Fibroblast of mammary gland (primary cell): Measurements from ENCODE around the gene CACNA1C.

Source experiments
- DNase-seq: peaks from one replicate; pipeline ENCODE4 v3.0.0-alpha.2; 2010; ENCODE audit warnings: low read depth
- H3K4me3 ChIP-seq: 2 replicates; pipeline ENCODE4 v1.5.1; 2011; ENCODE audit warnings: low read depth, mild to moderate bottlenecking, low read length, moderate library complexity; ENCODE audit not compliant: control insufficient read depth
- TF ChIP-seq, protein P1 (sequence below): conservative IDR thresholded peaks from 2 replicates; pipeline ENCODE4 v1.5.1; 2011; ENCODE audit warnings: low read depth, low read length, inconsistent platforms; ENCODE audit not compliant: control insufficient read depth, insufficient read depth

The CACNA1C gene

DNA sequence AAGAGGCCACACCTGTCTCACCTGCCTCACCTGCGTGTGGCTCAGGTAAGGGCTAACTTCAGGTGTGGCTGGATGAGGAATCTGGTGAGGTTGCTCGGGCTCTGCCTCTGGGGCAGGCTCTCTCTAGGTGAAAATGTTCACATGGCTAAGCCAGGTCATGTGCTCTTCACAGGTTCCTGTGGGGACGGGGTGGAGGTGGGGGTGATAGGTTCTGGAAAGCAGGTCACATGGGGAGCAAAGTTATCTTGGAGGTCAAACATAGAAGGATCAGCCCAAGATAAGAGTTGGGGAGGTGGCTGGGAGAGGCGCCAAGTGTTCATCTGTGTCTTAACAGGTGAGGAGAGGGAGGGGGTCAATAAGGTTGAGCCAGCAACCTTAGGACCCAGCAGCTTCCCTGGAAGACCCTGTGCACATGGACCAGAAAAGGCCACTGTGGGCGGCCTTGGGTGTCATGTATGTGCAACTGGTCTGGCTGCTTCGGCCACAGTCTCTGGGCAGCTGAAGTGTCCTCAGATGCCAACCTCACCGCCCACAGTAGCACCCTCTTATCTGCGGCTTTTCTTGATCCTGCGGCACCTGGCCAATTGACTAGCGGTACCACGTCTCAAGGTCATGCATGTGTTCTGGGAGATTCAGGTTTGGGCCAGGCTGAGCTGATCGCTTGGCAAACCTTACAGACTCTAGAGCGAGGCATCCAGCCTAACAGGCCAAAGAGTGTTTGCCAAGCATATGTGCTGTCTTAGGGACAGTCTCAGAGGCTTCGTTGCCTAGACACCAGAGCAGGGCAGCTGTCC is 60.5 kb downstream of the CACNA1C start:
- no peak for DNase-seq
- TF ChIP-seq, protein P1, sequence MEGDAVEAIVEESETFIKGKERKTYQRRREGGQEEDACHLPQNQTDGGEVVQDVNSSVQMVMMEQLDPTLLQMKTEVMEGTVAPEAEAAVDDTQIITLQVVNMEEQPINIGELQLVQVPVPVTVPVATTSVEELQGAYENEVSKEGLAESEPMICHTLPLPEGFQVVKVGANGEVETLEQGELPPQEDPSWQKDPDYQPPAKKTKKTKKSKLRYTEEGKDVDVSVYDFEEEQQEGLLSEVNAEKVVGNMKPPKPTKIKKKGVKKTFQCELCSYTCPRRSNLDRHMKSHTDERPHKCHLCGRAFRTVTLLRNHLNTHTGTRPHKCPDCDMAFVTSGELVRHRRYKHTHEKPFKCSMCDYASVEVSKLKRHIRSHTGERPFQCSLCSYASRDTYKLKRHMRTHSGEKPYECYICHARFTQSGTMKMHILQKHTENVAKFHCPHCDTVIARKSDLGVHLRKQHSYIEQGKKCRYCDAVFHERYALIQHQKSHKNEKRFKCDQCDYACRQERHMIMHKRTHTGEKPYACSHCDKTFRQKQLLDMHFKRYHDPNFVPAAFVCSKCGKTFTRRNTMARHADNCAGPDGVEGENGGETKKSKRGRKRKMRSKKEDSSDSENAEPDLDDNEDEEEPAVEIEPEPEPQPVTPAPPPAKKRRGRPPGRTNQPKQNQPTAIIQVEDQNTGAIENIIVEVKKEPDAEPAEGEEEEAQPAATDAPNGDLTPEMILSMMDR, result no peak
- H3K4me3 ChIP-seq, result no peak overlapping the region

DNA sequence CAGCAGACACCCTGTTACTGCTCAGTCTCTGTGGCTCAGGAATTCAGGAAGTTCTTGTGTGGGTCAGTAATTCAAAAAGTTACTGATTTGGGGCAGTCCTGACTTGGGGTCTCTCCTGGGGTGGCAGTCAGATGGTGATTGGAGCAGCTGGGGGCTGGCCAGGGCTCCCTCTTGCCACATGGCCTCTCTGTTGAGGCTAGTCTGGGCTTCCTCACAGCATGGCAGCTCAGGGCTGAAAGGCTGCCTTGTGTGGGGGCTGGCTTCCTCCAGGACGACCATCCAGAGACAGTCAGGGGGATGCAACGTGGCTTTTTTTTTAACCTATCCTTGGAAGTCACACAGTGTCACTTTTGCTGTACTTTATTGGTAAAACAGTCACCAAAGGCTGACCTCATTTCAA is 61.3 kb downstream of the CACNA1C start:
- H3K4me3 ChIP-seq, result no peak overlapping the region
- TF ChIP-seq, protein P1, result no peak
- DNase-seq, result no peak

DNA sequence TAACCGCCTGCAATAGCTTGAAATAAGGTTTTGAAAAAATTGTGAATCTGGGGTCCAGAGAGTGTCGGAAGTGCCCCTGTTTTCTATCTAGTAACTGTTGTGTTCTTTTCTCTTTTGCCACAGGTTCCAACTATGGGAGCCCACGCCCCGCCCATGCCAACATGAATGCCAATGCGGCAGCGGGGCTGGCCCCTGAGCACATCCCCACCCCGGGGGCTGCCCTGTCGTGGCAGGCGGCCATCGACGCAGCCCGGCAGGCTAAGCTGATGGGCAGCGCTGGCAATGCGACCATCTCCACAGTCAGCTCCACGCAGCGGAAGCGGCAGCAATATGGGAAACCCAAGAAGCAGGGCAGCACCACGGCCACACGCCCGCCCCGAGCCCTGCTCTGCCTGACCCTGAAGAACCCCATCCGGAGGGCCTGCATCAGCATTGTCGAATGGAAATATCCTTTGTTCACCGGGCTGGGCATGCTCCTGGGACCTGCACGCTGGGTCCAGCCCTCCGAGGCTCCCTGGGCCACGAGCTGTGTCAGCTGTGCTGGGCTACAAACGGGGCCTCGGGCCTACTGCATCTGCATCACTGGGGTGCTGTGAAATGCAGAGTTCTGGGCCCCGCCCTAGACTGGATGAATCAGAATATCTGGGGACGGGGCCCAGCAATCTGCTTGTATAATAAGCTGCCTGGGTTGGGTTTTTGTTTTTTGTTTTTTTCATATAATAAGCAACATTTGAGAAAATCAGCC is 62.5 kb downstream of the CACNA1C start:
- TF ChIP-seq, protein P1, result no peak
- DNase-seq, result no peak
- no peak overlapping the region for H3K4me3 ChIP-seq

DNA sequence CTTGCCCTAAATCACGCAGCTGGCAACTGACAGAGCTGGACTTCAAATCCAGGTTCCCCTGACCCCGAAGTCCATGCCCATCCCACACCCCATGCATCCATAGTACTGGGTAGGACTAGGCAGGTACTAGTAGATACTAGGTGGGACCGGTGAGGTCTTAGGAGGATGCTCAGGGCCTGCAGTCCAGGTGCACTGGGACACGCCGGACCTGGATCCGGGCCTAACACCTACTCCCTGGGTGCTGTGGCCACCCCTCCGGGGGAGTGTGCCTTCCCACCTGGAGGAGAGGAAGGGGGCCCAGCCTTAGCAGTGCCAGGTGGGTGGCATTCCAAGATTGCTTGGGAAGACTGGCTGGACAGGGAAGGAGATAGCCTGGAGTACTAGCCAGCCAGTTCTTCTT is 64.8 kb downstream of the CACNA1C start:
- no peak for DNase-seq

DNA sequence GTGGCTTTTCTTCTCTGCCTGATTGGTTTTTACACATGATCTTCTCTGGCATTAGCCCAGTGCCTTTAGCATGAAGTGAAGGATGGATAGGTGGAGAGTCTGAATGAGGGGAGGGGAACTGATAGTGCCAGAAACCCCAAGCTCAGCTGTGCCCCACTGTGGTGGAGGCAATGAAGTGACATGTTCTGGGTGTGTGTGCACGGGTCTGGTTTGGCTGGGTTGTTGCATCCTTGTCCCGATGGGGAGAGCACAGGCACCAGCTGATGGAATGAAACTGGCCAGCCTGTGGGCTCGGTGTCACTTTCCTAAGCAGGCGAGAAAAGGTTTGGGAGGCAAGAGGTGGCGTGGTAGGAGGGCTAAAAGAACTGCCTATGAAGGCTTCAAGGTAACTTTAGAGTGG is 65.3 kb downstream of the CACNA1C start:
- TF ChIP-seq, protein P1, result no peak
- DNase-seq, result no peak
- H3K4me3 ChIP-seq, result no peak overlapping the region

More for the DNA sequence above, 64.8 kb downstream of the CACNA1C start:
- no peak overlapping the region for H3K4me3 ChIP-seq
- TF ChIP-seq, protein P1, result no peak

DNA sequence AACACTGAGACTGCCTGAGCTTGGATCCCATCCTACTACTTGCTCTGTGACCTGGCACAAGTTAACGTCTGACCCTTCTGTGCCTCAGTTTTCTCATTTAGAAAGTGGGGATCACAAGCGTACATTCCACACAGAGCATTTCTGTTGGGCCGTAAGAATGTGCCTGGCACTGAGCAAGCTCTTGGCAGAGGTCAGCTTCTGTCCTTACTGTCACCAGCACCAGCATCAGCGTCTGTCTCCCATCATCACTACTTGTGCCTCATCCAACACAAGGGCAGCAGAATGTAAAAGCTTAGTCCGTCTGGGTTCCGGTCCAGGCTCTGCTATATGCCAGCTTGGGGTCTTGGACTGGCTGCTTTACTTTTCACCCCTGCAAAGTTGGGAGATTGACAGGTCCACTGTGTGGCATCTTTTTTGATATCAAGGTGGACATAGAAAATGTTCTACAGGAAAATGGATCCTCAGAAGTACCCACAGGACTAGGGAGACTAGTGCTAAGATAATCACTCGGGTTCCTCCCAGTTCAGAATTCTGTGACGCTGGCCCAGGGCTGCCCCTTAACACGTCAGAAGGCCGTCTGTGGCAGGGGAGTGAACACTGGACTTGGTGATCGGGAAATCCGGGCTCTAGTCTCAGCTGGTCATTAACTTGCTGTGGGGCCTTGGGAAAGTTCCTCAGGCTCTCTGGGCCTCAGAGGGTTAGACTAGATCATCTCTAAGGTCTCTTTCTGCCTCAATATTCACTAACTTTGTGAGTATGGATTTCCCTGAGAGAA is 65.9 kb downstream of the CACNA1C start:
- TF ChIP-seq, protein P1, result no peak
- no peak overlapping the region for H3K4me3 ChIP-seq
- DNase-seq, result no peak
